GM23338 (cell line): ENCODE data around the gene ABCF2. TPM values are rescaled to one million over a fixed set of nuclear protein-coding genes. Genes with fewer than 3 reads are reported as not detected.

Experiments used
- ATAC-seq: fragments of 200-7000 bp; cut with Tn5 transposase; 3 replicates; pipeline ENCODE4 v1.9.1; 2020
- DNase-seq: peaks from one replicate; pipeline ENCODE4 v3.0.0-alpha.2; 2015; ENCODE audit warnings: low spot score
- H2AFZ ChIP-seq: fragments of 200-600 bp; sonication (generic); 2 replicates; pipeline ENCODE4 v1.8.0; 2016; ENCODE audit warnings: antibody characterized with exemption, mild to moderate bottlenecking, moderate library complexity
- H3F3A ChIP-seq: fragments of 200-600 bp; sonication (generic); replicated peaks from 2 replicates; pipeline ENCODE4 v1.8.0; 2017; ENCODE audit warnings: antibody characterized with exemption, mixed run types, low read depth
- H3K27ac ChIP-seq: fragments of 200-600 bp; sonication (generic); 2 replicates; pipeline ENCODE4 v1.6.1; 2016; ENCODE audit warnings: low read depth
- H3K27me3 ChIP-seq: fragments of 200-600 bp; sonication (generic); 2 replicates; pipeline ENCODE4 v1.8.0; 2016; ENCODE audit warnings: mild to moderate bottlenecking, mixed run types, moderate library complexity; ENCODE audit not compliant: insufficient read depth
- H3K36me3 ChIP-seq: fragments of 200-600 bp; sonication (generic); 2 replicates; pipeline ENCODE4 v1.8.0; 2016; ENCODE audit warnings: mild to moderate bottlenecking; ENCODE audit not compliant: insufficient read depth
- H3K4me1 ChIP-seq: fragments of 200-600 bp; sonication (generic); 2 replicates; pipeline ENCODE4 v1.8.0; 2016; ENCODE audit warnings: mild to moderate bottlenecking, moderate library complexity; ENCODE audit not compliant: insufficient read depth
- H3K4me2 ChIP-seq: fragments of 200-600 bp; sonication (generic); 2 replicates; pipeline ENCODE4 v1.7.1; 2017; ENCODE audit warnings: mixed run types
- H3K4me3 ChIP-seq: fragments of 200-600 bp; sonication (generic); 2 replicates; pipeline ENCODE4 v1.6.1; 2016; ENCODE audit warnings: mixed run types
- H3K79me2 ChIP-seq: fragments of 200-600 bp; sonication (generic); replicated peaks from 2 replicates; pipeline ENCODE4 v1.8.0; 2017; ENCODE audit warnings: mild to moderate bottlenecking; ENCODE audit not compliant: insufficient read depth
- H3K9me2 ChIP-seq: fragments of 200-600 bp; sonication (generic); 2 replicates; pipeline ENCODE4 v1.8.0; 2017; ENCODE audit not compliant: insufficient read depth
- H4K20me1 ChIP-seq: fragments of 200-600 bp; sonication (generic); replicated peaks from 2 replicates; pipeline ENCODE4 v1.8.0; 2017; ENCODE audit warnings: mild to moderate bottlenecking; ENCODE audit not compliant: insufficient read depth
- H3K27ac Mint-ChIP-seq: 2 replicates; pipeline ENCODE4 v1.8.0; 2020; ENCODE audit warnings: inconsistent platforms, mild to moderate bottlenecking, moderate library complexity, mixed read lengths
- H3K27me3 Mint-ChIP-seq: 3 replicates; pipeline ENCODE4 v1.8.0; 2022; ENCODE audit warnings: low read depth, mild to moderate bottlenecking, moderate library complexity, mixed read lengths, inconsistent platforms; ENCODE audit not compliant: insufficient read depth, poor library complexity
- H3K36me3 Mint-ChIP-seq: 3 replicates; pipeline ENCODE4 v1.8.0; 2021; ENCODE audit warnings: low read depth, mild to moderate bottlenecking, inconsistent platforms, moderate library complexity, mixed read lengths
- H3K4me1 Mint-ChIP-seq: 3 replicates; pipeline ENCODE4 v1.8.0; 2020; ENCODE audit warnings: mild to moderate bottlenecking, inconsistent platforms, mixed read lengths
- H3K4me3 Mint-ChIP-seq: 3 replicates; pipeline ENCODE4 v1.8.0; 2021; ENCODE audit warnings: moderate library complexity, mild to moderate bottlenecking, inconsistent platforms, mixed read lengths
- H3K9me3 Mint-ChIP-seq: 3 replicates; pipeline ENCODE4 v1.8.0; 2020; ENCODE audit warnings: moderate library complexity, mild to moderate bottlenecking, inconsistent platforms, mixed read lengths
- CREB1 ChIP-seq: fragments of 250-450 bp; sonication (Bioruptor Pico); IDR thresholded peaks from 2 replicates; pipeline ENCODE4 v1.5.0; 2020; ENCODE audit warnings: low read depth, mild to moderate bottlenecking, moderate library complexity
- CTCF ChIP-seq, 2 experiments: fragments of 200-600 bp in 1 of 2; sonication (generic) in 1 of 2; conservative IDR thresholded peaks; 2 replicates each; pipeline versions ENCODE4 v1.5.1 to v1.6.1; 2016 to 2017; ENCODE audit warnings: antibody characterized with exemption in 2 of 2, low read depth in 2 of 2, mild to moderate bottlenecking in 2 of 2, moderate library complexity in 1 of 2
- ETS1 ChIP-seq: IDR thresholded peaks from 2 replicates; pipeline ENCODE4 v1.6.1; 2016; ENCODE audit warnings: antibody characterized with exemption
- EZH2 ChIP-seq: fragments of 200-600 bp; sonication (generic); IDR thresholded peaks from one replicate; pipeline ENCODE4 v1.8.0; 2017; ENCODE audit warnings: antibody characterized with exemption, mild to moderate bottlenecking, low read depth; ENCODE audit not compliant: unreplicated experiment
- EZH2phosphoT487 ChIP-seq: fragments of 200-600 bp; sonication (generic); IDR thresholded peaks from one replicate; pipeline ENCODE4 v1.8.1; 2018; ENCODE audit warnings: antibody characterized with exemption; ENCODE audit not compliant: unreplicated experiment
- JUNB ChIP-seq: IDR thresholded peaks from one replicate; pipeline ENCODE4 v1.6.1; 2016; ENCODE audit warnings: antibody characterized with exemption; ENCODE audit not compliant: unreplicated experiment
- NANOG ChIP-seq: IDR thresholded peaks from 2 replicates; pipeline ENCODE4 v1.6.1; 2016; ENCODE audit warnings: antibody characterized with exemption, borderline replicate concordance
- POLR2AphosphoS5 ChIP-seq: IDR thresholded peaks from 2 replicates; pipeline ENCODE4 v1.6.1; 2016; ENCODE audit warnings: antibody characterized with exemption, low read depth
- REST ChIP-seq: IDR thresholded peaks from one replicate; pipeline ENCODE4 v1.6.1; 2018; ENCODE audit warnings: antibody characterized with exemption; ENCODE audit not compliant: unreplicated experiment
- STAT1 ChIP-seq: IDR thresholded peaks from one replicate; pipeline ENCODE4 v1.6.1; 2016; ENCODE audit warnings: antibody characterized with exemption; ENCODE audit not compliant: unreplicated experiment
- ZNF114 ChIP-seq: fragments of 250-450 bp; sonication (Bioruptor Pico); IDR thresholded peaks from 2 replicates; pipeline ENCODE4 v1.5.0; 2020; ENCODE audit warnings: mild to moderate bottlenecking, moderate library complexity
- ZNF331 ChIP-seq: fragments of 250-450 bp; sonication (Bioruptor Pico); IDR thresholded peaks from 2 replicates; pipeline ENCODE4 v1.5.0; 2020; ENCODE audit warnings: low read depth, mild to moderate bottlenecking, moderate library complexity
- ZNF462 ChIP-seq: fragments of 250-450 bp; sonication (Bioruptor Pico); IDR thresholded peaks from 2 replicates; pipeline ENCODE4 v1.5.0; 2020; ENCODE audit warnings: mild to moderate bottlenecking, moderate library complexity
- polyA plus RNA-seq: library from polyadenylated mRNA; unstranded; fragments of >200 nt; fragmentation: Nextera tagmentation; extraction: Ambion mirVana; gene quantifications from 2 replicates; pipeline ENCODE4 v1.2.1, GENCODE V29; 2016
- total RNA-seq: library from RNA; depleted of rRNA; stranded (reverse); fragments of >200 nt; shearing (Covaris generic); gene quantifications from 2 replicates; pipeline ENCODE4 v1.2.3, GENCODE V29; 2014

Gene ABCF2
- total and polyA plus RNA-seq, 2 experiments from 2014 or later: 18.7 to 58.7 TPM

GRCh38 chr7:151254851-151255250, 27.8 kb upstream of the ABCF2 start:
- no peak overlapping the region for H3K4me3 ChIP-seq
- H3K27me3 Mint-ChIP-seq: peaks cover 57% of the 10 kb centered on the region
- H3K27ac Mint-ChIP-seq: no peak overlapping the region

More at GRCh38 chr7:151254851-151255250, 27.8 kb upstream of the ABCF2 start:
- no peak for DNase-seq
- Histone ChIP-seq H3K27ac (no peak overlapping the region), H3K4me1 (peaks cover 22% of the 10 kb centered on the region), H3K9me2 (no peaks in the 10 kb centered on the region), H3K4me2 (no peak overlapping the region), H4K20me1 (no peaks in the 10 kb centered on the region), H3K27me3 (peaks cover 39% of the 10 kb centered on the region), H2AFZ (no peak overlapping the region), H3K79me2 (no peaks in the 10 kb centered on the region), H3F3A (peaks cover 5% of the 10 kb centered on the region), H3K36me3 (no peaks in the 10 kb centered on the region)
- Mint-ChIP-seq H3K4me3 (no peak overlapping the region), H3K36me3 (no peaks in the 10 kb centered on the region; the same call in 2 of the 3 replicates), H3K4me1 (peaks cover 42% of the 10 kb centered on the region), H3K9me3 (no peaks in the 10 kb centered on the region)
- no peak for TF ChIP-seq ZNF114 (CRISPR knock-in tag)
- TF ChIP-seq EZH2: no peak
- TF ChIP-seq ZNF462 (CRISPR knock-in tag): no peak
- TF ChIP-seq CREB1 (CRISPR knock-in tag): no peak
- no peak for TF ChIP-seq ETS1
- TF ChIP-seq CTCF (conservative IDR thresholded peaks at IDR 0.05; ENCODE audit: low read depth in 2 of 2): no peak
- no peak for TF ChIP-seq REST
- TF ChIP-seq STAT1: no peak
- TF ChIP-seq ZNF331 (CRISPR knock-in tag): no peak
- TF ChIP-seq POLR2AphosphoS5: no peak
- TF ChIP-seq JUNB: no peak
- no peak for TF ChIP-seq NANOG
- no peak for TF ChIP-seq EZH2phosphoT487
- ATAC-seq: no peak
